HepG2 (cell line): ENCODE measurements around the gene CCDC57. TPM values are rescaled to one million over a fixed set of nuclear protein-coding genes. Genes with fewer than 3 reads are reported as not detected.
A peak's percentile ranks its signal among the peaks of the same experiment; 100 is the strongest.

Source experiments
- BATF2 ChIP-seq: sonication (generic); formaldehyde crosslinking; IDR thresholded peaks from 2 replicates; pipeline ENCODE4 v1.8.0; 2022; ENCODE audit warnings: mild to moderate bottlenecking, missing genetic modification reagents, moderate library complexity
- DNMT1 ChIP-seq: sonication (generic); formaldehyde crosslinking; IDR thresholded peaks from 2 replicates; pipeline ENCODE4 v1.5.1; 2020; ENCODE audit warnings: mild to moderate bottlenecking, missing genetic modification reagents
- EP300 ChIP-seq, 3 experiments: sonication (generic) in 1 of 3; formaldehyde crosslinking in 1 of 3; IDR thresholded peaks; 2 replicates each; pipeline versions ENCODE4 v1.5.1 to v1.6.1; 2011 to 2020; ENCODE audit warnings: low read depth in 2 of 3, low read length in 2 of 3, borderline replicate concordance in 1 of 3, improper control_type of control experiment in 1 of 3, mild to moderate bottlenecking in 1 of 3, missing genetic modification reagents in 1 of 3, moderate library complexity in 1 of 3
- FOXC1 ChIP-seq: sonication (generic); formaldehyde crosslinking; IDR thresholded peaks from 2 replicates; pipeline ENCODE4 v1.8.0; 2022; ENCODE audit warnings: mild to moderate bottlenecking, missing genetic modification reagents, borderline replicate concordance
- FOXK1 ChIP-seq: sonication (generic); formaldehyde crosslinking; IDR thresholded peaks from 2 replicates; pipeline ENCODE4 v1.4.0; 2020; ENCODE audit warnings: low read depth, missing genetic modification reagents, borderline replicate concordance
- SNRNP70 ChIP-seq: fragments of 200-400 bp; formaldehyde crosslinking; IDR thresholded peaks from 2 replicates; pipeline ENCODE4 v1.6.1; 2017; ENCODE audit warnings: mild to moderate bottlenecking, low read depth, low read length, moderate library complexity
- SP4 ChIP-seq: sonication (generic); formaldehyde crosslinking; IDR thresholded peaks from 2 replicates; pipeline ENCODE4 v1.8.1; 2023; ENCODE audit warnings: mild to moderate bottlenecking, missing genetic modification reagents
- TP53 ChIP-seq: sonication (generic); formaldehyde crosslinking; conservative IDR thresholded peaks from 2 replicates; pipeline ENCODE4 v1.4.0; 2020; ENCODE audit warnings: missing genetic modification reagents
- ZNF709 ChIP-seq: sonication (generic); formaldehyde crosslinking; IDR thresholded peaks from 2 replicates; pipeline ENCODE4 v1.5.0; 2020; ENCODE audit warnings: mild to moderate bottlenecking, missing genetic modification reagents
- polyA plus RNA-seq, 8 experiments: library from polyadenylated mRNA; depleted of rRNA in 3 of 8; stranded (reverse) in 7 of 8; unstranded in 1 of 8; fragments of >200 nt; fragmentation: Illumina TruSeq in 4 of 8; extraction: Trizol in 4 of 8; gene quantifications; 2 replicates each; pipeline versions ENCODE4 v1.2.1 to v1.2.3, GENCODE V29; 2011 to 2016; ENCODE audit warnings: low read depth in 4 of 8, missing spikeins in 1 of 8, mixed read lengths in 1 of 8; ENCODE audit not compliant: insufficient read depth in 1 of 8
- total RNA-seq, 5 experiments: library from RNA; depleted of rRNA; stranded (reverse); fragments of >200 nt; fragmentation: Illumina TruSeq; extraction: Trizol; gene quantifications; 2 replicates each; pipeline ENCODE4 v1.2.3, GENCODE V29; 2016; ENCODE audit warnings: low read depth in 1 of 5
- TF ChIP-seq, protein P1 (sequence below), 2 experiments: sonication (generic) in 1 of 2; formaldehyde crosslinking in 1 of 2; IDR thresholded peaks; 2 replicates each; pipeline versions ENCODE4 v1.4.0 to v1.6.1; 2018 to 2020; ENCODE audit warnings: missing genetic modification reagents in 2 of 2, borderline replicate concordance in 1 of 2, low read depth in 1 of 2, mild to moderate bottlenecking in 1 of 2, missing biosample characterization in 1 of 2
- TF ChIP-seq, protein P2 (sequence below): sonication (generic); formaldehyde crosslinking; IDR thresholded peaks from 2 replicates; pipeline ENCODE4 v1.5.0; 2020; ENCODE audit warnings: mild to moderate bottlenecking, missing genetic modification reagents, borderline replicate concordance
- TF ChIP-seq, protein P3 (sequence below): sonication (generic); formaldehyde crosslinking; IDR thresholded peaks from 2 replicates; pipeline ENCODE4 v1.4.0; 2020; ENCODE audit warnings: missing genetic modification reagents; ENCODE audit errors: not compliant biosample characterization
- TF ChIP-seq, protein P4 (sequence below): sonication (generic); formaldehyde crosslinking; IDR thresholded peaks from 2 replicates; pipeline ENCODE4 v1.4.0; 2020; ENCODE audit warnings: missing genetic modification reagents
- TF ChIP-seq, protein P5 (sequence below): sonication (generic); formaldehyde crosslinking; IDR thresholded peaks from 2 replicates; pipeline ENCODE4 v1.5.1; 2020; ENCODE audit warnings: missing genetic modification reagents, mild to moderate bottlenecking, borderline replicate concordance
- TF ChIP-seq, protein P6 (sequence below): IDR thresholded peaks from 2 replicates; pipeline ENCODE4 v1.6.1; 2016; ENCODE audit warnings: low read depth, control low read depth

CCDC57 gene
- total and polyA plus RNA-seq, 2 of the 13 experiments (the other 11 are each of a cell fraction or from before 2014, with no cell fraction given) = 59.3 to 59.9 TPM

DNA sequence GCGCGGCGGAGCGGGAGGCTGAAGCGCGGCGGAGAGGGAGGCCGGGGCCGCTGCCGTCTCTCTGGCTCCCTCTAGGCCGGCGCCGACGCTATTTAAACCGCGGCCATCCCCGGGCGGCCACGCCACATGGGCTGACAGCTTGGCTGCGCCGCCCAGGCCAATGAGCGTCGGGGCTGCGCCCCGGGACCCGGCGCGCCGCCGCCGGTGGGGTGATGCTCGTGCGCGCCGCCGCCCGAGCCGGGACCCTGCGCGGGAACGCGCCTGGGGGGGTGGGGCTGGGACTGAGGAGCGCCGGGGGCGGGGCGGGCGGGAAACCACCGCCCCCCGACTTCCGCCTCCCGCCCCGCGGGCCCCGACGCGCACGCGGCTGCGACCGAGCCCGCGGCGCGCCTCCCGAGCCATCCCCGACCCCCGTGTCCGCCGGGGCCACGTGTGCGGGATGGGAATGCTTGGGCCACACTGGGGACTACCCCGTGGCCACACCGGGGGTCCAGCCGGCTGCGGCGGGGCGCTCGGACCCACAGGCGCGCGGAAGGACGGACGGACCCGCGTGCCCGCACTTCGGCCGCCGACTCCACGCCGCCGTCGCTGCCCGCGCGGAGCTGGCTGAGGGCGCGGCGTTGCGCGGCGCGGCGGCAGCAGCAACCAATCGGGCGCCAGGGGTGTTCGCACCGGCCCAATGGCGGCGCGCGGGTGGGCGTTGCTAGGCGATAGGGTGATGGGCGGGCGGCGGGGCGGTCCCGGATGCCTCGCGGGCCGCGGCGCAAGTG lies 114.3 kb downstream of the CCDC57 start, which contains the start of gene FASN (continued):
- TF ChIP-seq, protein P1, sequence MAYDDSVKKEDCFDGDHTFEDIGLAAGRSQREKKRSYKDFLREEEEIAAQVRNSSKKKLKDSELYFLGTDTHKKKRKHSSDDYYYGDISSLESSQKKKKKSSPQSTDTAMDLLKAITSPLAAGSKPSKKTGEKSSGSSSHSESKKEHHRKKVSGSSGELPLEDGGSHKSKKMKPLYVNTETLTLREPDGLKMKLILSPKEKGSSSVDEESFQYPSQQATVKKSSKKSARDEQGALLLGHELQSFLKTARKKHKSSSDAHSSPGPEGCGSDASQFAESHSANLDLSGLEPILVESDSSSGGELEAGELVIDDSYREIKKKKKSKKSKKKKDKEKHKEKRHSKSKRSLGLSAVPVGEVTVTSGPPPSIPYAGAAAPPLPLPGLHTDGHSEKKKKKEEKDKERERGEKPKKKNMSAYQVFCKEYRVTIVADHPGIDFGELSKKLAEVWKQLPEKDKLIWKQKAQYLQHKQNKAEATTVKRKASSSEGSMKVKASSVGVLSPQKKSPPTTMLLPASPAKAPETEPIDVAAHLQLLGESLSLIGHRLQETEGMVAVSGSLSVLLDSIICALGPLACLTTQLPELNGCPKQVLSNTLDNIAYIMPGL (CRISPR knock-in tag; IDR thresholded peaks at IDR 0.05; ENCODE audit: borderline replicate concordance in 1 of 2, low read depth in 1 of 2) = peak; percentile 35 to 93; a peak in 3 of 4 replicates
- TF ChIP-seq, protein P2, sequence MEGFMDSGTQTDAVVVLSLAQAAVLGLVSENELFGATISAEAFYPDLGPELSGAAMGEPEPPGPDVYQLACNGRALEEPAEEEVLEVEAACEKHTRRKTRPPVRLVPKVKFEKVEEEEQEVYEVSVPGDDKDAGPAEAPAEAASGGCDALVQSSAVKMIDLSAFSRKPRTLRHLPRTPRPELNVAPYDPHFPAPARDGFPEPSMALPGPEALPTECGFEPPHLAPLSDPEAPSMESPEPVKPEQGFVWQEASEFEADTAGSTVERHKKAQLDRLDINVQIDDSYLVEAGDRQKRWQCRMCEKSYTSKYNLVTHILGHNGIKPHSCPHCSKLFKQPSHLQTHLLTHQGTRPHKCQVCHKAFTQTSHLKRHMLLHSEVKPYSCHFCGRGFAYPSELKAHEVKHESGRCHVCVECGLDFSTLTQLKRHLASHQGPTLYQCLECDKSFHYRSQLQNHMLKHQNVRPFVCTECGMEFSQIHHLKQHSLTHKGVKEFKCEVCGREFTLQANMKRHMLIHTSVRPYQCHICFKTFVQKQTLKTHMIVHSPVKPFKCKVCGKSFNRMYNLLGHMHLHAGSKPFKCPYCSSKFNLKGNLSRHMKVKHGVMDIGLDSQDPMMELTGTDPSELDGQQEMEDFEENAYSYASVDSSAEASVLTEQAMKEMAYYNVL (CRISPR knock-in tag) = peak; percentile 68
- TF ChIP-seq DNMT1 (CRISPR knock-in tag) (no peak), SNRNP70 (no peak), ZNF709 (CRISPR knock-in tag) (peak; percentile 29), SP4 (CRISPR knock-in tag) (peak; percentile 87), FOXC1 (CRISPR knock-in tag) (no peak; the same call in 1 of the 2 replicates), EP300 (IDR thresholded peaks at IDR 0.05; ENCODE audit: low read depth in 2 of 2, low read length in 2 of 2) (peak; percentile 31 to 55; a peak in 2 of 4 replicates), EP300 (CRISPR knock-in tag; IDR thresholded peaks at IDR 0.05; ENCODE audit: borderline replicate concordance) (0 out of 2 replicates have a peak, but pooled peaks have one; percentile 2), FOXK1 (CRISPR knock-in tag) (peak; percentile 13; the same call in 1 of the 2 replicates), TP53 (CRISPR knock-in tag) (no peak), BATF2 (CRISPR knock-in tag) (no peak; the same call in 1 of the 2 replicates)
- TF ChIP-seq, protein P3, sequence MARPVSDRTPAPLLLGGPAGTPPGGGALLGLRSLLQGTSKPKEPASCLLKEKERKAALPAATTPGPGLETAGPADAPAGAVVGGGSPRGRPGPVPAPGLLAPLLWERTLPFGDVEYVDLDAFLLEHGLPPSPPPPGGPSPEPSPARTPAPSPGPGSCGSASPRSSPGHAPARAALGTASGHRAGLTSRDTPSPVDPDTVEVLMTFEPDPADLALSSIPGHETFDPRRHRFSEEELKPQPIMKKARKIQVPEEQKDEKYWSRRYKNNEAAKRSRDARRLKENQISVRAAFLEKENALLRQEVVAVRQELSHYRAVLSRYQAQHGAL (CRISPR knock-in tag) = peak; percentile 87
- TF ChIP-seq, protein P4, sequence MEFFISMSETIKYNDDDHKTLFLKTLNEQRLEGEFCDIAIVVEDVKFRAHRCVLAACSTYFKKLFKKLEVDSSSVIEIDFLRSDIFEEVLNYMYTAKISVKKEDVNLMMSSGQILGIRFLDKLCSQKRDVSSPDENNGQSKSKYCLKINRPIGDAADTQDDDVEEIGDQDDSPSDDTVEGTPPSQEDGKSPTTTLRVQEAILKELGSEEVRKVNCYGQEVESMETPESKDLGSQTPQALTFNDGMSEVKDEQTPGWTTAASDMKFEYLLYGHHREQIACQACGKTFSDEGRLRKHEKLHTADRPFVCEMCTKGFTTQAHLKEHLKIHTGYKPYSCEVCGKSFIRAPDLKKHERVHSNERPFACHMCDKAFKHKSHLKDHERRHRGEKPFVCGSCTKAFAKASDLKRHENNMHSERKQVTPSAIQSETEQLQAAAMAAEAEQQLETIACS = peak; percentile 92
- TF ChIP-seq, protein P5, sequence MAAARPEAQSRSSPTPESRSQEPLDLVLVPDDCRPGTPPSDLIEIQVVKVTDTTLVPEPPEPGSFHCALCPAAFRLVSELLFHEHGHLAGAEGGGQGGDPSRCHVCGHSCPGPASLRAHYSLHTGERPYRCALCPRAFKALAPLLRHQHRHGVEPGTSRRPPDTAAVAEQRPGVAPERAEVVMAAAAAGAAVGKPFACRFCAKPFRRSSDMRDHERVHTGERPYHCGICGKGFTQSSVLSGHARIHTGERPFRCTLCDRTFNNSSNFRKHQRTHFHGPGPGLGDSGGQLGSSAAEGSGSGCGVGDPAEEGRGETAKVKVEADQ (CRISPR knock-in tag) = peak; percentile 77; the same call in 1 of the 2 replicates
- TF ChIP-seq, protein P6, sequence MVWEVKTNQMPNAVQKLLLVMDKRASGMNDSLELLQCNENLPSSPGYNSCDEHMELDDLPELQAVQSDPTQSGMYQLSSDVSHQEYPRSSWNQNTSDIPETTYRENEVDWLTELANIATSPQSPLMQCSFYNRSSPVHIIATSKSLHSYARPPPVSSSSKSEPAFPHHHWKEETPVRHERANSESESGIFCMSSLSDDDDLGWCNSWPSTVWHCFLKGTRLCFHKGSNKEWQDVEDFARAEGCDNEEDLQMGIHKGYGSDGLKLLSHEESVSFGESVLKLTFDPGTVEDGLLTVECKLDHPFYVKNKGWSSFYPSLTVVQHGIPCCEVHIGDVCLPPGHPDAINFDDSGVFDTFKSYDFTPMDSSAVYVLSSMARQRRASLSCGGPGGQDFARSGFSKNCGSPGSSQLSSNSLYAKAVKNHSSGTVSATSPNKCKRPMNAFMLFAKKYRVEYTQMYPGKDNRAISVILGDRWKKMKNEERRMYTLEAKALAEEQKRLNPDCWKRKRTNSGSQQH = peak; percentile 63; the same call in 1 of the 2 replicates
